Endodermal cell (in vitro differentiated cells): Measurements from ENCODE around the gene CCDC124. TPM values are rescaled to one million over a fixed set of nuclear protein-coding genes. Genes with fewer than 3 reads are reported as not detected.
"Not testable (repeated sequence)": the region's sequence is repeated elsewhere in the genome, so short reads cannot be mapped to it uniquely, and the experiment has no call there.

Experiments used
- DNase-seq: peaks from one replicate; pipeline ENCODE4 v3.0.0-alpha.2; 2017
- H3K27ac ChIP-seq: 2 replicates; pipeline ENCODE4 v1.5.1; 2013; ENCODE audit warnings: mild to moderate bottlenecking, low read depth, low read length, moderate library complexity
- H3K27me3 ChIP-seq: 2 replicates; pipeline ENCODE4 v1.6.1; 2013; ENCODE audit warnings: mild to moderate bottlenecking, low read length, moderate library complexity; ENCODE audit not compliant: insufficient read depth, control insufficient read depth, poor library complexity, severe bottlenecking
- H3K36me3 ChIP-seq: 2 replicates; pipeline ENCODE4 v1.7.0; 2013; ENCODE audit warnings: mild to moderate bottlenecking, low read length, moderate library complexity; ENCODE audit not compliant: control insufficient read depth, insufficient read depth
- H3K4me1 ChIP-seq: one replicate; pipeline ENCODE4 v1.7.0; 2013; ENCODE audit warnings: low read length; ENCODE audit not compliant: control insufficient read depth, insufficient read depth
- H3K4me3 ChIP-seq: 2 replicates; pipeline ENCODE4 v1.5.1; 2013; ENCODE audit warnings: mild to moderate bottlenecking, low read length, moderate library complexity
- H3K9ac ChIP-seq: 2 replicates; pipeline ENCODE4 v1.6.1; 2013; ENCODE audit warnings: mild to moderate bottlenecking, low read length, moderate library complexity; ENCODE audit not compliant: poor library complexity, severe bottlenecking; ENCODE audit errors: extremely low read depth
- H3K9me3 ChIP-seq: 2 replicates; pipeline ENCODE4 v1.6.1; 2013; ENCODE audit warnings: mild to moderate bottlenecking, low read length, moderate library complexity; ENCODE audit not compliant: control insufficient read depth
- H3K27ac Mint-ChIP-seq: 2 replicates; pipeline ENCODE4 v1.8.0; 2020; ENCODE audit warnings: mixed read lengths
- H3K27me3 Mint-ChIP-seq: 2 replicates; pipeline ENCODE4 v1.8.0; 2021; ENCODE audit warnings: mild to moderate bottlenecking, mixed read lengths; ENCODE audit not compliant: insufficient read depth
- H3K36me3 Mint-ChIP-seq: 2 replicates; pipeline ENCODE4 v1.8.0; 2020; ENCODE audit warnings: low read depth, mixed read lengths
- H3K4me1 Mint-ChIP-seq: 2 replicates; pipeline ENCODE4 v1.8.0; 2020; ENCODE audit warnings: mixed read lengths
- H3K4me3 Mint-ChIP-seq: 2 replicates; pipeline ENCODE4 v1.8.0; 2020; ENCODE audit warnings: mild to moderate bottlenecking, moderate library complexity, mixed read lengths
- H3K9me3 Mint-ChIP-seq: 2 replicates; pipeline ENCODE4 v1.8.0; 2020; ENCODE audit warnings: mild to moderate bottlenecking, mixed read lengths
- CTCF ChIP-seq: fragments of 200-600 bp; sonication (generic); conservative IDR thresholded peaks from 2 replicates; pipeline ENCODE4 v1.5.0; 2021; ENCODE audit warnings: antibody characterized with exemption, mild to moderate bottlenecking
- WGBS, 2 experiments: methylation state at CpG; one replicate each; pipeline versions ENCODE4 v1.1.5 to v1.1.7; 2013; ENCODE audit warnings: missing lambda C conversion rate in 2 of 2, mixed read lengths in 1 of 2; ENCODE audit not compliant: insufficient coverage in 1 of 2, insufficient read length in 1 of 2; 5-methylcytosine and 5-hydroxymethylcytosine counted together
- total RNA-seq, 2 donors: library from RNA; stranded (reverse); fragmentation: NEBNext Ultra II Directional in 1 of 2; extraction: Animal tissue kit (Norgen Biotek cat#: 25700) in 1 of 2; gene quantifications; 2 replicates in 1 of 2; 3 replicates in 1 of 2; pipeline ENCODE4 v1.2.1, GENCODE V29; 2021

Gene CCDC124
- total RNA-seq, 2 donors from 2014 or later = 129 to 143 TPM

GRCh38 chr19:17985037-17985818 lies 52.4 kb downstream of the CCDC124 start:
- H3K4me3 Mint-ChIP-seq = no peak overlapping the region
- H3K27me3 Mint-ChIP-seq = no peaks in the 10 kb centered on the region
- H3K4me1 Mint-ChIP-seq = no peaks in the 10 kb centered on the region
- Histone ChIP-seq H3K27ac (no peak overlapping the region), H3K9me3 (no peaks in the 10 kb centered on the region), H3K4me1 (no peaks in the 10 kb centered on the region), H3K36me3 (no peaks in the 10 kb centered on the region), H3K4me3 (no peak overlapping the region), H3K9ac (no peak overlapping the region), H3K27me3 (no peaks in the 10 kb centered on the region)
- no peaks in the 10 kb centered on the region for H3K9me3 Mint-ChIP-seq
- no peak overlapping the region for H3K27ac Mint-ChIP-seq
- H3K36me3 Mint-ChIP-seq = peaks cover 4% of the 10 kb centered on the region
- no peak for DNase-seq
- no peak for TF ChIP-seq CTCF
- WGBS, 2 experiments = 91 to 92% methylated on average over 6 to 17 of the region's 17 CpGs

- H3K36me3 Mint-ChIP-seq, H3K27ac Mint-ChIP-seq, H3K27me3 Mint-ChIP-seq, H3K9me3 Mint-ChIP-seq, H3K9ac ChIP-seq, H3K27ac ChIP-seq, H3K27me3 ChIP-seq, H3K36me3 ChIP-seq, H3K9me3 ChIP-seq, H3K4me3 Mint-ChIP-seq, H3K4me1 Mint-ChIP-seq, H3K4me1 ChIP-seq, DNase-seq, H3K4me3 ChIP-seq: not testable (repeated sequence)
- 96 to 97% methylated on average over 6 to 8 of the region's 8 CpGs for WGBS, 2 experiments
Observed at GRCh38 chr19:17986569-17986968, 53.8 kb downstream of the CCDC124 start.

GRCh38 chr19:17988161-17988560 lies 55.3 kb downstream of the CCDC124 start:
- no peaks in the 10 kb centered on the region for H3K27me3 Mint-ChIP-seq
- no peaks in the 10 kb centered on the region for H3K4me1 Mint-ChIP-seq
- H3K4me1 ChIP-seq = no peaks in the 10 kb centered on the region
- H3K9ac ChIP-seq = no peak overlapping the region
- H3K9me3 Mint-ChIP-seq = no peaks in the 10 kb centered on the region
- H3K9me3 ChIP-seq = no peaks in the 10 kb centered on the region
- H3K27me3 ChIP-seq = no peaks in the 10 kb centered on the region
- H3K27ac Mint-ChIP-seq = no peak overlapping the region
- no peak overlapping the region for H3K4me3 ChIP-seq
- WGBS, 2 experiments = 95 to 97% methylated on average over 11 to 13 of the region's 13 CpGs
- no peak for TF ChIP-seq CTCF
- no peak overlapping the region for H3K4me3 Mint-ChIP-seq
- no peaks in the 10 kb centered on the region for H3K36me3 ChIP-seq
- no peak overlapping the region for H3K27ac ChIP-seq
- peaks cover 4% of the 10 kb centered on the region for H3K36me3 Mint-ChIP-seq
- DNase-seq = no peak
